Osteocyte (in vitro differentiated cells): Measurements from ENCODE around the gene TRAPPC13. TPM values are rescaled to one million over a fixed set of nuclear protein-coding genes. Genes with fewer than 3 reads are reported as not detected.

ENCODE experiments used
- DNase-seq: peaks from one replicate; pipeline ENCODE4 v3.0.0; 2021; ENCODE audit warnings: mixed read lengths; ENCODE audit not compliant: unreplicated experiment; ENCODE audit errors: extremely low spot score
- H3K27ac Mint-ChIP-seq: one replicate; pipeline ENCODE4 v1.8.0; 2021; ENCODE audit warnings: mild to moderate bottlenecking, mixed read lengths; ENCODE audit not compliant: unreplicated experiment
- H3K27me3 Mint-ChIP-seq: one replicate; pipeline ENCODE4 v1.8.0; 2021; ENCODE audit warnings: mixed read lengths; ENCODE audit not compliant: unreplicated experiment
- H3K36me3 Mint-ChIP-seq: one replicate; pipeline ENCODE4 v1.8.0; 2021; ENCODE audit warnings: mixed read lengths; ENCODE audit not compliant: unreplicated experiment
- H3K4me1 Mint-ChIP-seq: one replicate; pipeline ENCODE4 v1.8.0; 2021; ENCODE audit warnings: mixed read lengths; ENCODE audit not compliant: unreplicated experiment
- H3K4me3 Mint-ChIP-seq: one replicate; pipeline ENCODE4 v1.8.0; 2021; ENCODE audit warnings: mild to moderate bottlenecking, moderate library complexity, mixed read lengths; ENCODE audit not compliant: unreplicated experiment
- H3K9me3 Mint-ChIP-seq: one replicate; pipeline ENCODE4 v1.8.0; 2021; ENCODE audit warnings: mixed read lengths; ENCODE audit not compliant: unreplicated experiment
- total RNA-seq: library from RNA; stranded (reverse); gene quantifications from 2 replicates; pipeline ENCODE4 v1.2.1, GENCODE V29; 2021
- TF ChIP-seq, protein P1 (sequence below): fragments of 200-600 bp; sonication (generic); IDR thresholded peaks from 2 replicates; pipeline ENCODE4 v1.5.0; 2021; ENCODE audit warnings: antibody characterized with exemption, mild to moderate bottlenecking, moderate library complexity

The TRAPPC13 gene
- total RNA-seq, 1 donor from 2014 or later, result 17.9 TPM

DNA sequence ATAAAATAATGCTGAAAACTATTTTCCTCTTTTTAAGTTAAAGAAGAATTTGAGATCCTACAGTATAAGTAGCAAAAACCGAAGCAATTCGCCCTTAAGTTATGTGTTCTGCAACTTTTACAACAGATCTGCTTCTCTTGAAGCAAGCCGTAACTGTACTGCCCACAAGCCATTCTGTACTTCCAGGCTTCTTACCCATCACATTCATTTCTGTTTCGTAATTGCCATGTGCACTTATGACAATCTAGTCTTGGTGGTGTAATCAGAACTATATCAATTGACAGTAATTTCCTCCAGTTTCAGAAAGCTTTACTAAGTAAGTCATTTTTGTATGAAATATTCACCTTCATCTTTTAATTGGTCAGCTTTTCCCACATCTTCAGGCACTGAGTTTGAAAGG is 83.3 kb downstream of the TRAPPC13 start:
- DNase-seq, result no peak

More for the DNA sequence above, 83.3 kb downstream of the TRAPPC13 start:
- H3K4me1 Mint-ChIP-seq, result no peaks in the 10 kb centered on the region
- H3K27ac Mint-ChIP-seq, result no peak overlapping the region
- TF ChIP-seq, protein P1, sequence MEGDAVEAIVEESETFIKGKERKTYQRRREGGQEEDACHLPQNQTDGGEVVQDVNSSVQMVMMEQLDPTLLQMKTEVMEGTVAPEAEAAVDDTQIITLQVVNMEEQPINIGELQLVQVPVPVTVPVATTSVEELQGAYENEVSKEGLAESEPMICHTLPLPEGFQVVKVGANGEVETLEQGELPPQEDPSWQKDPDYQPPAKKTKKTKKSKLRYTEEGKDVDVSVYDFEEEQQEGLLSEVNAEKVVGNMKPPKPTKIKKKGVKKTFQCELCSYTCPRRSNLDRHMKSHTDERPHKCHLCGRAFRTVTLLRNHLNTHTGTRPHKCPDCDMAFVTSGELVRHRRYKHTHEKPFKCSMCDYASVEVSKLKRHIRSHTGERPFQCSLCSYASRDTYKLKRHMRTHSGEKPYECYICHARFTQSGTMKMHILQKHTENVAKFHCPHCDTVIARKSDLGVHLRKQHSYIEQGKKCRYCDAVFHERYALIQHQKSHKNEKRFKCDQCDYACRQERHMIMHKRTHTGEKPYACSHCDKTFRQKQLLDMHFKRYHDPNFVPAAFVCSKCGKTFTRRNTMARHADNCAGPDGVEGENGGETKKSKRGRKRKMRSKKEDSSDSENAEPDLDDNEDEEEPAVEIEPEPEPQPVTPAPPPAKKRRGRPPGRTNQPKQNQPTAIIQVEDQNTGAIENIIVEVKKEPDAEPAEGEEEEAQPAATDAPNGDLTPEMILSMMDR, result no peak
- H3K9me3 Mint-ChIP-seq, result no peaks in the 10 kb centered on the region
- peaks cover 21% of the 10 kb centered on the region for H3K36me3 Mint-ChIP-seq
- no peak overlapping the region for H3K4me3 Mint-ChIP-seq
- H3K27me3 Mint-ChIP-seq, result no peaks in the 10 kb centered on the region

Other genes with a start within 250 kb of the TRAPPC13 start
- gene ADAMTS6, start 143.1 kb upstream of the TRAPPC13 start, total RNA-seq, result 4.7 and 6.6 TPM in 2 replicates
- 11.3 TPM in 2 replicates for gene CENPK, start 61.9 kb upstream of the TRAPPC13 start, total RNA-seq
- gene PPWD1, start 61.7 kb upstream of the TRAPPC13 start, total RNA-seq, result 28.6 and 33.2 TPM in 2 replicates
- gene TRIM23, start 694 bp upstream of the TRAPPC13 start, total RNA-seq, result 20.9 and 21.5 TPM in 2 replicates
- 2.4 and 3.8 TPM in 2 replicates for gene SHLD3, start within 50 bp of the TRAPPC13 start, total RNA-seq
- 18.2 and 18.8 TPM in 2 replicates for gene SGTB, start 97.1 kb downstream of the TRAPPC13 start, total RNA-seq
- gene NLN, start 97.2 kb downstream of the TRAPPC13 start, total RNA-seq, result 40.3 and 42.7 TPM in 2 replicates